Lower leg skin (tissue), 4 donors: ENCODE results near the gene KHK. TPM values are rescaled to one million over a fixed set of nuclear protein-coding genes. Genes with fewer than 3 reads are reported as not detected.
A peak's percentile ranks its signal among the peaks of the same experiment; 100 is the strongest.

Experiments used
- DNase-seq, 2 donors: peaks; one replicate each; pipeline ENCODE4 v3.0.0-alpha.2; 2019; ENCODE audit warnings: low spot score in 2 of 2
- H3K4me3 ChIP-seq: fragments of 200-600 bp; sonication (generic); 2 replicates; pipeline ENCODE4 v1.5.1; 2017; ENCODE audit warnings: mild to moderate bottlenecking, low read depth; ENCODE audit not compliant: poor library complexity, severe bottlenecking
- CTCF ChIP-seq, 3 donors: fragments of 450-650 bp; IDR thresholded peaks; one replicate each; pipeline ENCODE4 v1.5.1; 2016; ENCODE audit warnings: antibody characterized with exemption in 3 of 3, mild to moderate bottlenecking in 3 of 3, moderate library complexity in 2 of 3
- POLR2A ChIP-seq, 2 donors: fragments of 450-650 bp; IDR thresholded peaks; one replicate each; pipeline ENCODE4 v1.6.1; 2016 to 2017; ENCODE audit warnings: antibody characterized with exemption in 2 of 2, mild to moderate bottlenecking in 1 of 2, moderate library complexity in 1 of 2
- WGBS, 2 donors: methylation state at CpG; one replicate each; pipeline ENCODE4 v1.1.5; 2018; 5-methylcytosine and 5-hydroxymethylcytosine counted together
- intact Hi-C: fragments of 100-400 bp; cut with DNase I; formaldehyde crosslinking; loops from one replicate; pipeline ENCODE4 v1.15.0; 2023; ENCODE audit warnings: low total_unique reads
- total RNA-seq, 4 donors: library from RNA; depleted of rRNA; stranded (reverse); fragments of >200 nt; gene quantifications; one replicate each; pipeline ENCODE4 v1.1.0, GENCODE V29; 2016

The KHK gene
- total RNA-seq, 4 donors from 2014 or later: 2.5 to 10.4 (median 3.3) TPM

GRCh38 chr2:27041752-27042151, 44.8 kb upstream of the KHK start:
- intact Hi-C loops: no loop called here
- no peak for DNase-seq
- H3K4me3 ChIP-seq: no peak overlapping the region
- TF ChIP-seq POLR2A (IDR thresholded peaks at IDR 0.05) (no peak), CTCF (IDR thresholded peaks at IDR 0.05) (no peak)
- WGBS, 2 donors: 55 to 65% methylated on average over 5 of the region's 5 CpGs

- WGBS, 2 donors: 83% methylated on average over 10 of the region's 10 CpGs
- TF ChIP-seq CTCF (IDR thresholded peaks at IDR 0.05): no peak
- no peak for TF ChIP-seq POLR2A (IDR thresholded peaks at IDR 0.05)
- DNase-seq: no peak
Observed at GRCh38 chr2:27042159-27042661, 44.4 kb upstream of the KHK start.

GRCh38 chr2:27042985-27043634, 43.5 kb upstream of the KHK start:
- H3K4me3 ChIP-seq: no peak overlapping the region
- intact Hi-C loops: no loop called here
- 81 to 85% methylated on average over 7 of the region's 7 CpGs for WGBS, 2 donors
- DNase-seq: no peak
- no peak for TF ChIP-seq POLR2A (IDR thresholded peaks at IDR 0.05)
- no peak for TF ChIP-seq CTCF (IDR thresholded peaks at IDR 0.05)

More at GRCh38 chr2:27042159-27042661, 44.4 kb upstream of the KHK start:
- H3K4me3 ChIP-seq: no peak overlapping the region
- intact Hi-C loops: no loop called here

GRCh38 chr2:27049422-27050280, 36.9 kb upstream of the KHK start:
- peak overlapping the region; percentile 75 for H3K4me3 ChIP-seq
- TF ChIP-seq POLR2A (IDR thresholded peaks at IDR 0.05) (no peak), CTCF (IDR thresholded peaks at IDR 0.05) (no peak)
- DNase-seq: peak in 1 of 2 donors; percentile 92
- WGBS, 2 donors: 15 to 27% methylated on average over 16 to 31 of the region's 52 CpGs
- intact Hi-C loops: no loop called here

- TF ChIP-seq CTCF (IDR thresholded peaks at IDR 0.05) (no peak), POLR2A (IDR thresholded peaks at IDR 0.05) (no peak)
- DNase-seq: peak; percentile 95 to 99
- H3K4me3 ChIP-seq: peak overlapping the region; percentile 75
- WGBS, 2 donors: 0 to 1% methylated on average over 17 to 46 of the region's 48 CpGs
- intact Hi-C loops: no loop called here
Observed at GRCh38 chr2:27050281-27050995, 36.1 kb upstream of the KHK start.
